HepG2 (cell line): ENCODE measurements around the gene DDX28. TPM values are rescaled to one million over a fixed set of nuclear protein-coding genes. Genes with fewer than 3 reads are reported as not detected.

ENCODE experiments used
- ATAC-seq: fragments of 200-7000 bp; cut with Tn5 transposase; 3 replicates; pipeline ENCODE4 v1.9.1; 2020; ENCODE audit warnings: mild to moderate bottlenecking, moderate library complexity
- BruUV-seq: library from RNA; stranded (reverse); fragments of 400-500 nt; replicated peaks from 2 replicates; lab custom pipeline; 2021; lab: Mats Ljungman, UMichigan
- CTCF ChIA-PET: fragments of 300-600 bp; formaldehyde crosslinking; extraction: SDS; loops from one replicate; lab custom pipeline; 2021; ENCODE audit warnings: low total read pairs, inconsistent platforms, low intra/inter-chr PET ratio; lab: Yijun Ruan, JAX
- POLR2A ChIA-PET: fragments of 350-600 bp; sonication (Branson Sonifier 250); formaldehyde crosslinking; loops from one replicate; lab custom pipeline; 2020; ENCODE audit warnings: antibody characterized with exemption, inconsistent platforms; lab: Yijun Ruan, JAX
- DNase-seq: peaks from one replicate; pipeline ENCODE4 v3.0.0-alpha.2; 2015; ENCODE audit warnings: low spot score
- FAIRE-seq: peaks from 3 replicates; lab custom pipeline; 2011; peaks lifted over from hg19 to GRCh38; lab: Jason Lieb, UNC
- H2AFZ ChIP-seq: one replicate; pipeline ENCODE4 v1.6.1; 2011; ENCODE audit warnings: low read length, inconsistent platforms
- H3K27ac ChIP-seq: fragments of 300-600 bp; 3 replicates; pipeline ENCODE4 v1.8.0; 2011; ENCODE audit warnings: mixed run types, mild to moderate bottlenecking, mixed read lengths, low read length, inconsistent platforms; ENCODE audit not compliant: insufficient read depth; ENCODE audit errors: extremely low read length
- H3K27me3 ChIP-seq, 2 experiments: fragments of 200-600 bp in 1 of 2; 2 replicates in 1 of 2; 3 replicates in 1 of 2; pipeline versions ENCODE4 v1.6.0 to v1.8.0; 2011; ENCODE audit warnings: low read length in 2 of 2, mild to moderate bottlenecking in 2 of 2, moderate library complexity in 2 of 2, inconsistent platforms in 1 of 2; ENCODE audit not compliant: insufficient read depth in 2 of 2, control insufficient read depth in 1 of 2
- H3K36me3 ChIP-seq, 2 experiments: fragments of 200-600 bp in 1 of 2; replicated peaks in 1 of 2; 2 replicates in 1 of 2; 3 replicates in 1 of 2; pipeline versions ENCODE4 v1.5.1 to v1.8.0; 2011; ENCODE audit warnings: low read length in 2 of 2, inconsistent platforms in 1 of 2; ENCODE audit not compliant: insufficient read depth in 2 of 2, control insufficient read depth in 1 of 2
- H3K4me1 ChIP-seq: 2 replicates; pipeline ENCODE4 v1.5.1; 2012; ENCODE audit warnings: low read length, inconsistent platforms; ENCODE audit not compliant: insufficient read depth
- H3K4me2 ChIP-seq: 2 replicates; pipeline ENCODE4 v1.6.0; 2011; ENCODE audit warnings: low read depth, low read length, inconsistent platforms
- H3K4me3 ChIP-seq, 3 experiments: fragments of 200-600 bp in 1 of 3; sonication (generic), shearing (Covaris generic) in 1 of 3; replicated peaks in 1 of 3; 2 replicates each; pipeline ENCODE4 v1.5.1; 2011 to 2016; ENCODE audit warnings: low read length in 3 of 3, inconsistent platforms in 2 of 3, low read depth in 2 of 3, mild to moderate bottlenecking in 2 of 3, control low read depth in 1 of 3, mixed read lengths in 1 of 3; ENCODE audit not compliant: insufficient read depth in 1 of 3
- H3K79me2 ChIP-seq: one replicate; pipeline ENCODE4 v1.6.1; 2011; ENCODE audit warnings: low read length, inconsistent platforms; ENCODE audit not compliant: insufficient read depth
- H3K9ac ChIP-seq: 2 replicates; pipeline ENCODE4 v1.6.0; 2011; ENCODE audit warnings: mild to moderate bottlenecking, low read depth, low read length, inconsistent platforms; ENCODE audit not compliant: insufficient read depth
- H3K9me3 ChIP-seq: 2 replicates; pipeline ENCODE4 v1.5.1; 2012; ENCODE audit warnings: mild to moderate bottlenecking, low read length
- H4K20me1 ChIP-seq: 2 replicates; pipeline ENCODE4 v1.6.0; 2011; ENCODE audit warnings: inconsistent platforms, mild to moderate bottlenecking, low read length, moderate library complexity; ENCODE audit not compliant: insufficient read depth
- ASH2L ChIP-seq: fragments of 300-600, 200-600 bp; sonication (generic); IDR thresholded peaks from 2 replicates; pipeline ENCODE4 v1.7.0; 2017; ENCODE audit warnings: low read depth, mild to moderate bottlenecking, moderate library complexity, mixed read lengths, low read length; ENCODE audit not compliant: insufficient read length
- BRCA1 ChIP-seq: sonication (generic); formaldehyde crosslinking; IDR thresholded peaks from 2 replicates; pipeline ENCODE4 v1.4.0; 2020; ENCODE audit warnings: missing genetic modification reagents
- CSRNP1 ChIP-seq: sonication (generic); formaldehyde crosslinking; IDR thresholded peaks from 2 replicates; pipeline ENCODE4 v1.8.1; 2023; ENCODE audit warnings: mild to moderate bottlenecking, missing genetic modification reagents
- MAZ ChIP-seq, 2 experiments: sonication (generic) in 1 of 2; formaldehyde crosslinking in 1 of 2; IDR thresholded peaks; 2 replicates each; pipeline versions ENCODE4 v1.5.0 to v1.6.1; 2012 to 2020; ENCODE audit warnings: low read depth in 2 of 2, mild to moderate bottlenecking in 2 of 2, borderline replicate concordance in 1 of 2, improper control_type of control experiment in 1 of 2, low read length in 1 of 2, missing genetic modification reagents in 1 of 2, moderate library complexity in 1 of 2
- NFYB ChIP-seq: sonication (generic); formaldehyde crosslinking; IDR thresholded peaks from 2 replicates; pipeline ENCODE4 v1.4.0; 2020; ENCODE audit warnings: missing genetic modification reagents
- SIN3B ChIP-seq: fragments of 150-350 bp; IDR thresholded peaks from 2 replicates; pipeline ENCODE4 v1.6.1; 2014; ENCODE audit warnings: low read length
- SMARCC2 ChIP-seq: fragments of 450-650 bp; IDR thresholded peaks from 2 replicates; pipeline ENCODE4 v1.6.1; 2017; ENCODE audit warnings: antibody characterized with exemption, mild to moderate bottlenecking
- ZNF281 ChIP-seq: sonication (generic); formaldehyde crosslinking; IDR thresholded peaks from 2 replicates; pipeline ENCODE4 v1.4.0; 2020; ENCODE audit warnings: missing genetic modification reagents, borderline replicate concordance
- ZNF709 ChIP-seq: sonication (generic); formaldehyde crosslinking; IDR thresholded peaks from 2 replicates; pipeline ENCODE4 v1.5.0; 2020; ENCODE audit warnings: mild to moderate bottlenecking, missing genetic modification reagents
- ZNF740 ChIP-seq: sonication (generic); formaldehyde crosslinking; IDR thresholded peaks from 2 replicates; pipeline ENCODE4 v1.4.0; 2020; ENCODE audit warnings: missing genetic modification reagents
- ZNF747 ChIP-seq: sonication (generic); formaldehyde crosslinking; IDR thresholded peaks from 2 replicates; pipeline ENCODE4 v1.8.1; 2023; ENCODE audit warnings: missing genetic modification reagents, mild to moderate bottlenecking, borderline replicate concordance
- ZNF891 ChIP-seq: sonication (generic); formaldehyde crosslinking; IDR thresholded peaks from 2 replicates; pipeline ENCODE4 v1.5.0; 2020; ENCODE audit warnings: mild to moderate bottlenecking, missing genetic modification reagents
- WGBS: methylation state at CpG from one replicate; pipeline ENCODE4 v1.1.6; 2017; ENCODE audit warnings: low lambda C conversion rate; 5-methylcytosine and 5-hydroxymethylcytosine counted together
- in situ Hi-C: cut with HindIII; loops from 2 replicates; pipeline ENCODE4 v1.10.0; 2017; ENCODE audit warnings: low pct_unique_long_range_greater_than_20kb; ENCODE audit not compliant: extremely low pct_ligation_motif_present
- intact Hi-C: fragments of 100-400 bp; cut with micrococcal nuclease; formaldehyde crosslinking; loops from one replicate; pipeline ENCODE4 v1.10.0; 2022; ENCODE audit not compliant: unreplicated experiment
- polyA plus RNA-seq, 8 experiments: library from polyadenylated mRNA; depleted of rRNA in 3 of 8; stranded (reverse) in 7 of 8; unstranded in 1 of 8; fragments of >200 nt; fragmentation: Illumina TruSeq in 4 of 8; extraction: Trizol in 4 of 8; gene quantifications; 2 replicates each; pipeline versions ENCODE4 v1.2.1 to v1.2.3, GENCODE V29; 2011 to 2016; ENCODE audit warnings: low read depth in 4 of 8, missing spikeins in 1 of 8, mixed read lengths in 1 of 8; ENCODE audit not compliant: insufficient read depth in 1 of 8
- total RNA-seq, 5 experiments: library from RNA; depleted of rRNA; stranded (reverse); fragments of >200 nt; fragmentation: Illumina TruSeq; extraction: Trizol; gene quantifications; 2 replicates each; pipeline ENCODE4 v1.2.3, GENCODE V29; 2016; ENCODE audit warnings: low read depth in 1 of 5
- TF ChIP-seq, protein P1 (sequence below): sonication (generic); formaldehyde crosslinking; IDR thresholded peaks from 2 replicates; pipeline ENCODE4 v1.4.0; 2020; ENCODE audit warnings: missing genetic modification reagents

Gene DDX28
- total and polyA plus RNA-seq, 2 of the 13 experiments (the other 11 are each of a cell fraction or from before 2014, with no cell fraction given), result 14.1 to 16.4 TPM

- ATAC-seq (peak; percentile 66), DNase-seq (no peak), FAIRE-seq (no peak)
- H3K9me3 ChIP-seq, result no peaks in the 10 kb centered on the region
- H3K9ac ChIP-seq, result no peak overlapping the region
- no peak overlapping the region for H3K27ac ChIP-seq
- H3K4me1 ChIP-seq, result peaks cover 46% of the 10 kb centered on the region
- H2AFZ ChIP-seq, result no peak overlapping the region
- no TSS peak for BruUV-seq
- in situ Hi-C loops (no loop called here), intact Hi-C loops (no loop called here)
- no peak overlapping the region for H3K4me3 ChIP-seq
- ChIA-PET POLR2A (interaction anchor here (1.0 kb wide), 1 partner anchor 10 kb away, joined by 3 read pairs; no protein-coding TSS in a partner anchor), CTCF (no interaction called here)
- H4K20me1 ChIP-seq, result no peaks in the 10 kb centered on the region
- H3K36me3 ChIP-seq, result no peaks in the 10 kb centered on the region
- no peak overlapping the region for H3K4me2 ChIP-seq
- peaks cover 5 to 40% of the 10 kb centered on the region in 2 experiments; a peak in 4 of 5 replicates for H3K27me3 ChIP-seq
- no peaks in the 10 kb centered on the region for H3K79me2 ChIP-seq
- WGBS, result 26% methylated on average over 7 of the region's 9 CpGs
- no peak for TF ChIP-seq ZNF891 (CRISPR knock-in tag)
- TF ChIP-seq SIN3B, result no peak
- no peak for TF ChIP-seq NFYB (CRISPR knock-in tag)
- TF ChIP-seq BRCA1, result no peak
- TF ChIP-seq SMARCC2, result no peak
- no peak for TF ChIP-seq ZNF740
- no peak for TF ChIP-seq MAZ (IDR thresholded peaks at IDR 0.05; ENCODE audit: borderline replicate concordance, low read depth, low read length)
- TF ChIP-seq MAZ (CRISPR knock-in tag; IDR thresholded peaks at IDR 0.05; ENCODE audit: low read depth), result no peak
- TF ChIP-seq, protein P1, sequence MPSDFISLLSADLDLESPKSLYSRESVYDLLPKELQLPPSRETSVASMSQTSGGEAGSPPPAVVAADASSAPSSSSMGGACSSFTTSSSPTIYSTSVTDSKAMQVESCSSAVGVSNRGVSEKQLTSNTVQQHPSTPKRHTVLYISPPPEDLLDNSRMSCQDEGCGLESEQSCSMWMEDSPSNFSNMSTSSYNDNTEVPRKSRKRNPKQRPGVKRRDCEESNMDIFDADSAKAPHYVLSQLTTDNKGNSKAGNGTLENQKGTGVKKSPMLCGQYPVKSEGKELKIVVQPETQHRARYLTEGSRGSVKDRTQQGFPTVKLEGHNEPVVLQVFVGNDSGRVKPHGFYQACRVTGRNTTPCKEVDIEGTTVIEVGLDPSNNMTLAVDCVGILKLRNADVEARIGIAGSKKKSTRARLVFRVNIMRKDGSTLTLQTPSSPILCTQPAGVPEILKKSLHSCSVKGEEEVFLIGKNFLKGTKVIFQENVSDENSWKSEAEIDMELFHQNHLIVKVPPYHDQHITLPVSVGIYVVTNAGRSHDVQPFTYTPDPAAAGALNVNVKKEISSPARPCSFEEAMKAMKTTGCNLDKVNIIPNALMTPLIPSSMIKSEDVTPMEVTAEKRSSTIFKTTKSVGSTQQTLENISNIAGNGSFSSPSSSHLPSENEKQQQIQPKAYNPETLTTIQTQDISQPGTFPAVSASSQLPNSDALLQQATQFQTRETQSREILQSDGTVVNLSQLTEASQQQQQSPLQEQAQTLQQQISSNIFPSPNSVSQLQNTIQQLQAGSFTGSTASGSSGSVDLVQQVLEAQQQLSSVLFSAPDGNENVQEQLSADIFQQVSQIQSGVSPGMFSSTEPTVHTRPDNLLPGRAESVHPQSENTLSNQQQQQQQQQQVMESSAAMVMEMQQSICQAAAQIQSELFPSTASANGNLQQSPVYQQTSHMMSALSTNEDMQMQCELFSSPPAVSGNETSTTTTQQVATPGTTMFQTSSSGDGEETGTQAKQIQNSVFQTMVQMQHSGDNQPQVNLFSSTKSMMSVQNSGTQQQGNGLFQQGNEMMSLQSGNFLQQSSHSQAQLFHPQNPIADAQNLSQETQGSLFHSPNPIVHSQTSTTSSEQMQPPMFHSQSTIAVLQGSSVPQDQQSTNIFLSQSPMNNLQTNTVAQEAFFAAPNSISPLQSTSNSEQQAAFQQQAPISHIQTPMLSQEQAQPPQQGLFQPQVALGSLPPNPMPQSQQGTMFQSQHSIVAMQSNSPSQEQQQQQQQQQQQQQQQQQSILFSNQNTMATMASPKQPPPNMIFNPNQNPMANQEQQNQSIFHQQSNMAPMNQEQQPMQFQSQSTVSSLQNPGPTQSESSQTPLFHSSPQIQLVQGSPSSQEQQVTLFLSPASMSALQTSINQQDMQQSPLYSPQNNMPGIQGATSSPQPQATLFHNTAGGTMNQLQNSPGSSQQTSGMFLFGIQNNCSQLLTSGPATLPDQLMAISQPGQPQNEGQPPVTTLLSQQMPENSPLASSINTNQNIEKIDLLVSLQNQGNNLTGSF (CRISPR knock-in tag), result no peak
- no peak for TF ChIP-seq CSRNP1
- TF ChIP-seq ZNF747, result no peak
- TF ChIP-seq ZNF709 (CRISPR knock-in tag), result no peak
- TF ChIP-seq ASH2L, result no peak
- TF ChIP-seq ZNF281, result no peak
These were observed 45.4 kb downstream of the DDX28 start for GRCh38 chr16:67977469-67978227.
